Lower lobe of right lung (tissue), 2 donors: ENCODE data around the gene PALM2AKAP2. TPM values are rescaled to one million over a fixed set of nuclear protein-coding genes. Genes with fewer than 3 reads are reported as not detected.

ENCODE experiments used
- ATAC-seq, 2 donors: fragments of 200-7000 bp; cut with Tn5 transposase; one replicate each; pipeline ENCODE4 v1.9.1; 2020 to 2022; ENCODE audit warnings: mild to moderate bottlenecking in 2 of 2, moderate library complexity in 2 of 2
- DNase-seq: peaks from one replicate; pipeline ENCODE4 v3.0.0-alpha.2; 2020
- H3K27ac ChIP-seq: fragments of 200-600 bp; one replicate; pipeline ENCODE4 v1.8.0; 2022
- H3K27me3 ChIP-seq: fragments of 200-600 bp; one replicate; pipeline ENCODE4 v1.8.0; 2022; ENCODE audit warnings: low read depth
- H3K36me3 ChIP-seq: fragments of 200-600 bp; one replicate; pipeline ENCODE4 v1.8.0; 2022; ENCODE audit warnings: mild to moderate bottlenecking
- H3K4me1 ChIP-seq: fragments of 200-600 bp; one replicate; pipeline ENCODE4 v1.8.0; 2022
- H3K4me3 ChIP-seq: fragments of 200-600 bp; one replicate; pipeline ENCODE4 v1.8.0; 2022; ENCODE audit warnings: mild to moderate bottlenecking
- H3K9me3 ChIP-seq: fragments of 200-600 bp; one replicate; pipeline ENCODE4 v1.8.0; 2022
- CTCF ChIP-seq: fragments of 200-600 bp; IDR thresholded peaks from one replicate; pipeline ENCODE4 v1.8.0; 2022; ENCODE audit warnings: antibody characterized with exemption, mild to moderate bottlenecking
- intact Hi-C: fragments of 100-400 bp; cut with DNase I; formaldehyde crosslinking; loops from one replicate; pipeline ENCODE4 v1.11.0; 2022
- total RNA-seq: library from RNA; stranded (reverse); fragmentation: NEBNext Ultra II Directional; extraction: Animal tissue kit (Norgen Biotek cat#: 25700); gene quantifications from one replicate; pipeline ENCODE4 v1.2.1, GENCODE V29; 2021
- donor health status: DM: no; HTN: yes; CAD: no; lungs with severe emphysema.

PALM2AKAP2 gene
- total RNA-seq, 1 donor from 2014 or later, result 26.2 TPM

GRCh38 chr9:109802491-109802890 lies 22.5 kb downstream of the PALM2AKAP2 start:
- H3K9me3 ChIP-seq, result no peaks in the 10 kb centered on the region
- no peak overlapping the region for H3K4me3 ChIP-seq
- TF ChIP-seq CTCF, result no peak
- ATAC-seq (no peak), DNase-seq (no peak)
- intact Hi-C loops, result no loop called here
- H3K27ac ChIP-seq, result no peak overlapping the region
- no peaks in the 10 kb centered on the region for H3K27me3 ChIP-seq
- H3K36me3 ChIP-seq, result no peaks in the 10 kb centered on the region
- no peaks in the 10 kb centered on the region for H3K4me1 ChIP-seq

GRCh38 chr9:109805050-109805449 lies 25.1 kb downstream of the PALM2AKAP2 start:
- ATAC-seq (no peak), DNase-seq (no peak)
- Histone ChIP-seq H3K9me3 (peaks cover 6% of the 10 kb centered on the region), H3K4me1 (no peaks in the 10 kb centered on the region), H3K4me3 (no peak overlapping the region), H3K27ac (no peak overlapping the region), H3K36me3 (no peaks in the 10 kb centered on the region), H3K27me3 (no peaks in the 10 kb centered on the region)
- intact Hi-C loops, result no loop called here
- TF ChIP-seq CTCF, result no peak

GRCh38 chr9:109806506-109807115 lies 26.6 kb downstream of the PALM2AKAP2 start:
- intact Hi-C loops, result no loop called here
- no peaks in the 10 kb centered on the region for H3K4me1 ChIP-seq
- no peak overlapping the region for H3K27ac ChIP-seq
- peaks cover 6% of the 10 kb centered on the region for H3K9me3 ChIP-seq
- DNase-seq, result no peak
- no peak for TF ChIP-seq CTCF
- no peaks in the 10 kb centered on the region for H3K27me3 ChIP-seq
- H3K4me3 ChIP-seq, result no peak overlapping the region
- ATAC-seq, result no peak
- H3K36me3 ChIP-seq, result no peaks in the 10 kb centered on the region

DNA sequence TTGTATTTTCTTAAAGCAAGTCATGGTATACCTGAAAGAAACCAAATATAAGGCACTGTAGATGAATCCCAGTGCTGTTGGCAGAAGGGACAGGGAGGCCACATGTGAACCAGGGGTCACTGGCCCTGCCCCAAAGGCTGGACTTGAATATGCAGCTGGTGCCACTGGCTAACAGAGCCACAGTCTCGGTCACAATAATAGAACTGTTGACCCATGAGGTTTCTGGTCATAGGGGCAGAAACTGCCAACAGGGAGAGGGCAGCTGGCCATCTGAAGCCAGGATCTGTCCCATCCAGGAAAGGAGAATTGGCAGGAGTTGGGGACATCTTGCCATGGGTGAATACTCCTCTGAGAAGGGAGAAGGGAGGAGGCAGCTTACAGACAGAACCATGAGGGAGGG lies 31.9 kb downstream of the PALM2AKAP2 start:
- no peak for TF ChIP-seq CTCF
- Histone ChIP-seq H3K4me1 (no peaks in the 10 kb centered on the region), H3K4me3 (no peak overlapping the region), H3K27me3 (no peaks in the 10 kb centered on the region), H3K27ac (no peak overlapping the region), H3K9me3 (peaks cover 6% of the 10 kb centered on the region), H3K36me3 (no peaks in the 10 kb centered on the region)
- DNase-seq, result no peak
- intact Hi-C loops, result no loop called here
- ATAC-seq, result no peak

DNA sequence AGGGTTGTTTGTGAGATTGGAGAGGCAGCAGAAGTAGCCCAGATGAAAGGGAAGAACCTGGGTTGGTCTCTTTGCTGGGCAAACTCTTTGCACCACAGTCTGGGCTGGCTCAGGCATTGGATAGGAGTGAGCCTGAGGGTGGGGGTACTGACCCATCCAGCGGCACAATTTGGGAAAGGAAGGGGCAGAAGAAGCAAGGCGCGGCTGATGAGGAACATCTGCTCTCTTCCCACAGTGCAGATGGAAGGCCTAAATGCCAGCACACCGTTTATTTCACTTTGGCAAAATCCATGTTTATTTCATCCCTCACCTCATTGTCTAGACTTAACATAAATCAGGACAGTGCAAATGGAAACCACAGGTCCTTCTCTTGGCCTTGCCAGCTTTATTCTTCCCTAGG lies 32.3 kb downstream of the PALM2AKAP2 start:
- no peak overlapping the region for H3K4me3 ChIP-seq
- peaks cover 6% of the 10 kb centered on the region for H3K9me3 ChIP-seq
- intact Hi-C loops, result no loop called here
- no peaks in the 10 kb centered on the region for H3K36me3 ChIP-seq
- H3K27ac ChIP-seq, result no peak overlapping the region
- DNase-seq (no peak), ATAC-seq (no peak)
- no peaks in the 10 kb centered on the region for H3K27me3 ChIP-seq
- H3K4me1 ChIP-seq, result no peaks in the 10 kb centered on the region
- TF ChIP-seq CTCF, result no peak
